Adrenal gland (tissue), 5 donors: ENCODE data around the gene PRPF38A.

Experiments
- POLR2A ChIP-seq, 2 donors: fragments of 450-650 bp; IDR thresholded peaks; one replicate each; pipeline ENCODE4 v1.6.1; 2017; ENCODE audit warnings: antibody characterized with exemption in 2 of 2, mild to moderate bottlenecking in 2 of 2, moderate library complexity in 1 of 2
- TF ChIP-seq, protein P1 (sequence below), 6 experiments: fragments of 450-650 bp in 4 of 6; fragments of 200-600 bp in 2 of 6; sonication (generic) in 1 of 6; IDR thresholded peaks; 1 replicate in 5 of 6; 2 replicates in 1 of 6; pipeline versions ENCODE4 v1.5.1 to v1.8.0; 2016 to 2021; ENCODE audit warnings: antibody characterized with exemption in 6 of 6, mild to moderate bottlenecking in 2 of 6, moderate library complexity in 1 of 6
- donor health status: DM: no; HTN: no; CAD: no.

GRCh38 chr1:52435211-52435610 lies 30.8 kb downstream of the PRPF38A start:
- TF ChIP-seq, protein P1, sequence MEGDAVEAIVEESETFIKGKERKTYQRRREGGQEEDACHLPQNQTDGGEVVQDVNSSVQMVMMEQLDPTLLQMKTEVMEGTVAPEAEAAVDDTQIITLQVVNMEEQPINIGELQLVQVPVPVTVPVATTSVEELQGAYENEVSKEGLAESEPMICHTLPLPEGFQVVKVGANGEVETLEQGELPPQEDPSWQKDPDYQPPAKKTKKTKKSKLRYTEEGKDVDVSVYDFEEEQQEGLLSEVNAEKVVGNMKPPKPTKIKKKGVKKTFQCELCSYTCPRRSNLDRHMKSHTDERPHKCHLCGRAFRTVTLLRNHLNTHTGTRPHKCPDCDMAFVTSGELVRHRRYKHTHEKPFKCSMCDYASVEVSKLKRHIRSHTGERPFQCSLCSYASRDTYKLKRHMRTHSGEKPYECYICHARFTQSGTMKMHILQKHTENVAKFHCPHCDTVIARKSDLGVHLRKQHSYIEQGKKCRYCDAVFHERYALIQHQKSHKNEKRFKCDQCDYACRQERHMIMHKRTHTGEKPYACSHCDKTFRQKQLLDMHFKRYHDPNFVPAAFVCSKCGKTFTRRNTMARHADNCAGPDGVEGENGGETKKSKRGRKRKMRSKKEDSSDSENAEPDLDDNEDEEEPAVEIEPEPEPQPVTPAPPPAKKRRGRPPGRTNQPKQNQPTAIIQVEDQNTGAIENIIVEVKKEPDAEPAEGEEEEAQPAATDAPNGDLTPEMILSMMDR (IDR thresholded peaks at IDR 0.05), result no peak
- TF ChIP-seq POLR2A (IDR thresholded peaks at IDR 0.05), result no peak
